GM20000 (cell line): Measurements from ENCODE around the gene EXO1.

Experiments used
- DNase-seq: peaks from one replicate; pipeline ENCODE4 v3.0.0; 2012; ENCODE audit warnings: low spot score
- TF ChIP-seq, protein P1 (sequence below): IDR thresholded peaks from 2 replicates; pipeline ENCODE4 v1.5.1; 2012; ENCODE audit warnings: mild to moderate bottlenecking, control low read depth; ENCODE audit errors: extremely low read depth, missing control alignments

EXO1 gene

DNA sequence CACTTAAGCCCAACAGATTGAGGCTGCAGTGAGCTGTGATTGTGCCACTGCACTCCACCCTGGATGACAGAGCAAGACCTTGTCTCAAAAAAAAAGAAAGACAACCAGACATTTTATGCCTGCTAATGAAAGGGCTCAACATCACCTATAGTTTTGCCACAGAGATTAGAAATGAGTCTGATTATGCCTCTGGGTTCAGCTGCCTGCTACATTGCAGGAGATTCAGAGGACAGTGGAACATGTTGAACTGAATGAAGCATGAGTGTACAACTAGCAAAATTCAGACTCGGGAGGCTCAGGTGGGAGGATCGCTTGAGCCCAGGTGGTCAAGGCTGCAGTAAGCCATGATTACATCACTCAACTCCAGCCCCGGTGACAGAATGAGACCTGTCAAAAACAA, 46.0 kb downstream of the EXO1 start:
- TF ChIP-seq, protein P1, sequence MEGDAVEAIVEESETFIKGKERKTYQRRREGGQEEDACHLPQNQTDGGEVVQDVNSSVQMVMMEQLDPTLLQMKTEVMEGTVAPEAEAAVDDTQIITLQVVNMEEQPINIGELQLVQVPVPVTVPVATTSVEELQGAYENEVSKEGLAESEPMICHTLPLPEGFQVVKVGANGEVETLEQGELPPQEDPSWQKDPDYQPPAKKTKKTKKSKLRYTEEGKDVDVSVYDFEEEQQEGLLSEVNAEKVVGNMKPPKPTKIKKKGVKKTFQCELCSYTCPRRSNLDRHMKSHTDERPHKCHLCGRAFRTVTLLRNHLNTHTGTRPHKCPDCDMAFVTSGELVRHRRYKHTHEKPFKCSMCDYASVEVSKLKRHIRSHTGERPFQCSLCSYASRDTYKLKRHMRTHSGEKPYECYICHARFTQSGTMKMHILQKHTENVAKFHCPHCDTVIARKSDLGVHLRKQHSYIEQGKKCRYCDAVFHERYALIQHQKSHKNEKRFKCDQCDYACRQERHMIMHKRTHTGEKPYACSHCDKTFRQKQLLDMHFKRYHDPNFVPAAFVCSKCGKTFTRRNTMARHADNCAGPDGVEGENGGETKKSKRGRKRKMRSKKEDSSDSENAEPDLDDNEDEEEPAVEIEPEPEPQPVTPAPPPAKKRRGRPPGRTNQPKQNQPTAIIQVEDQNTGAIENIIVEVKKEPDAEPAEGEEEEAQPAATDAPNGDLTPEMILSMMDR = no peak
- DNase-seq = no peak

DNA sequence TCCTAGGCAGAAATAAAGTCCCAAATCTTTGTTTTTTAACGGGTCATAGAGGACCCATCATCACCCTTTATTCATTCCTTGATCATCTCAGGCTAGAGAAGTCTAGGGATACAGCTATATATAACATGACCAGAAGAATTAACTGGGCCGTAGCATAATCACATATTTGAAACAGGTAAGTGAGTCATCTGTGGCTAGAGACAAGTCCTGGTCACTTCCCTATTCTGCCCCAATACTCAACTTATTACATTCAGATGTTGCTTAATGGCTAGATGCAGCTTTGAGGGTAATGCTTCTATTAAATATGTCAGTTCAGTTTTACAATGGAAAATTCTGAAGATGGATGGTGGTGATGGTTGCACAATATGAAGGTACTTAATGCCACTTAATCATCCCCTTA, 47.0 kb downstream of the EXO1 start:
- peak; percentile 24 for DNase-seq
- TF ChIP-seq, protein P1 = no peak

DNA sequence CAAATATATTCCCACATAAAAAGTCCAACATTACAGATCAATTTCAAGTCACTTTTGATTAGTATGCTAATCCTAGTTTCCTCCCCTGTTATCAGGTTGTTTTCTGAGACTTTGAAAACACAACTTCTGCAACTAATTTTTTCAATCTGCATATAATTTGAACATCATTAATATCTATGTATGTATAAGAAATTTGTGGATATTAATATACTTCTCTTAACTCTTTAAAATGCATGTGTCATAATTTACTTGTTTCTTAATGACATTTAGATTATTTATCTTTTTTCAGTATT, 48.6 kb downstream of the EXO1 start:
- TF ChIP-seq, protein P1 = no peak

DNA sequence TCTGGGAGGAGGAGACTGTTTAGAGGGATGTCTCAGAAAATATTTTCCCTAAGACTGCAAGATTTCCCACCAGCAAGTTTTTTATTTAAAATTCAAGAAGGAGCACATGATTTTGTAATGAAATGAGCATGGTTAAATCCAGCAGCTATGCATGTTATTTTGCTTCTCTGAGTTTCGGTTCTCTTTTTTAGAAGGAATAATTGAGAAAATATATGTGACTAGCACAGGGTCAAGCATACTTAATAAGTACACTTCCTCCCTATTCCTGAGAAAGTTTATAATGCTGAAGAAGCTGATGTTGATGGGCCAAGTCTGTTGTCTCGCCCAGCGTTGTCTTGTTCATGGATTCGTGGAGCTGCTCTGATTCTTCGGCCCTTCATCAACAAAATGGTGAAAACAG, 51.2 kb downstream of the EXO1 start:
- TF ChIP-seq, protein P1 = no peak
- no peak for DNase-seq

More for the DNA sequence above, 48.6 kb downstream of the EXO1 start:
- DNase-seq = no peak

DNA sequence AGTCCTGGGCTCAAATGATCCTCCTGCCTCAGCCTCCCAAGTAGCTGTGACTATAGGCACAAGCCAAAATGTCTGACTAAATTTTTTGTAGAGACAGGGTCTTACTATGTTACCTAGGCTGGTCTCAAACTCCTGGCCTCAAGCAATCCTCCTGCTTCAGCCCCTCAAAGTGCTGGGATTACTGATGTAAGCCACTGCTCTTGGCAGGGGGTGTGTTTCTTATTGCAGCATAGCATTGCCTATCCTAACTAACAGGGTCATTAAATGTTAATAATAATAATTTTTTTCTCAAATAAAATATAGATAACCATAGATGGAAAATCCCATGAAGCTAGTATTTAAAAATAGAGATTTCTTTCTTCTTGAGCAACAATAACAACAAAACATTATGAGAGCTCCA, 52.4 kb downstream of the EXO1 start:
- DNase-seq = no peak
- TF ChIP-seq, protein P1 = no peak

DNA sequence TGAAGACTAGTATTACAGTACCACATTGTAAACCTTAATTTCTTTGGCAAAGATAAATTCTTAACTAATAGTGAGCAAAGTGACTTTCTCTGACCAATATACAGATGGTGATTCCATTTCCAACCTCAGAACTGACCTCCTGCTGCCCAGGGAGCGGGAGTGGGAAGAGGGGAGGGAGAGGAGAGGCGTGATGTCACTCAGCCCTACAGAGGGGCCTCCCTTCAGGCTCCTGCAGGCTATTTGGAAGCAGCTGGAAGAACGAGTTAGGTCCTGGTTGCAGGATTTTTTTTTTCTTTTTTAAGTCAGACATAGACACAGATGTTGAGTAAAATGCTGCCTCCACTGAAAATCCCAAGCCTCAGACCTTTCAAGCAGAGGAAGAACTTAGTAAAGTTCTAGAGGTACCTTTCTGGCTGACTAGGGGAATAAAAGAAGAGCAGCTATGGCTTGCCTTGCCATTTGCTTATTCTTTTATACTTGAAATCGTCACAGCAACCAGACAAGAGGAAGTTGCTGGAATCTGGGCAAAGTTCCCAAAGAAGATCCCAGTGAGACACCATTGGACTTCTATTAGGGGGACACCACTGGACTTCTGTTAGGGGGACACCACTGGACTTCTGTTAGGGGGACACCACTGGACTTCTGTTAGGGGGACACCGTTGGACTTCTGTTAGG, 54.5 kb downstream of the EXO1 start:
- TF ChIP-seq, protein P1 = no peak
- no peak for DNase-seq

DNA sequence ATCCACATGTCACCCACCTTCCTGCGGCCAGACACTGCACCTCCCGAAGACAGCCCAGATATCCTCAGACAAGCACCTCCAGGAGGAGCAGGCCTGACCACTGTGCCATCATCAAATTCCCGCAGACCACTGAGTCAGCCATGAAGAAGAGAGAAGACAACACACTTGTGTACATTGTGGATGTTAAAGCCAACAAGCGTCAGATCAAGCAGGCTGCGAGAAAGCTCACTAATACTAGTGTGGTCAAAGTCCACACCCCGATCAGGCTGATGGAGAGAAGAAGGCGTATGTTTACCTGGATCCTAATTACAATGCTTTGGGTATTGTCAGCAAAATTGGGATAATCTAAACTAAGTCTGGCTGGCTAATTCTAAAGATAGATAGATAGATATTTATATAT, 68.2 kb downstream of the EXO1 start:
- TF ChIP-seq, protein P1 = no peak
- DNase-seq = no peak
